BJ (cell line): ENCODE measurements around the gene C7orf25. TPM values are rescaled to one million over a fixed set of nuclear protein-coding genes. Genes with fewer than 3 reads are reported as not detected.

Source experiments
- CTCF ChIA-PET: fragments of 350-600 bp; formaldehyde crosslinking; extraction: SDS; loops from one replicate; lab custom pipeline; 2021; ENCODE audit warnings: antibody characterized with exemption, inconsistent platforms; lab: Yijun Ruan, JAX
- POLR2A ChIA-PET: fragments of 300-600 bp; sonication (Branson Sonifier 250); formaldehyde crosslinking; extraction: SDS; loops from one replicate; lab custom pipeline; 2021; ENCODE audit warnings: antibody characterized with exemption; lab: Charles Lee
- DNase-seq: peaks from one replicate; pipeline ENCODE4 v3.0.0-alpha.2; 2011; ENCODE audit warnings: low read depth
- H3K27me3 ChIP-seq: 2 replicates; pipeline ENCODE4 v1.6.0; 2011; ENCODE audit warnings: low read length; ENCODE audit not compliant: control insufficient read depth, insufficient read depth
- H3K36me3 ChIP-seq: 2 replicates; pipeline ENCODE4 v1.5.1; 2011; ENCODE audit warnings: low read length; ENCODE audit not compliant: control insufficient read depth, insufficient read depth
- H3K4me3 ChIP-seq: 2 replicates; pipeline ENCODE4 v1.5.1; 2011; ENCODE audit warnings: low read depth, mild to moderate bottlenecking, control low read depth, low read length
- polyA plus RNA-seq: library from polyadenylated mRNA; depleted of rRNA; stranded (reverse); fragments of >200 nt; gene quantifications from 2 replicates; pipeline ENCODE4 v1.2.3, GENCODE V29; 2011
- TF ChIP-seq, protein P1 (sequence below): IDR thresholded peaks from 2 replicates; pipeline ENCODE4 v1.5.1; 2011; ENCODE audit warnings: low read depth, mild to moderate bottlenecking, control low read depth, inconsistent platforms, low read length, moderate library complexity; ENCODE audit not compliant: insufficient read depth

Gene C7orf25
- polyA plus RNA-seq, 1 experiment, result 4.8 TPM

DNA sequence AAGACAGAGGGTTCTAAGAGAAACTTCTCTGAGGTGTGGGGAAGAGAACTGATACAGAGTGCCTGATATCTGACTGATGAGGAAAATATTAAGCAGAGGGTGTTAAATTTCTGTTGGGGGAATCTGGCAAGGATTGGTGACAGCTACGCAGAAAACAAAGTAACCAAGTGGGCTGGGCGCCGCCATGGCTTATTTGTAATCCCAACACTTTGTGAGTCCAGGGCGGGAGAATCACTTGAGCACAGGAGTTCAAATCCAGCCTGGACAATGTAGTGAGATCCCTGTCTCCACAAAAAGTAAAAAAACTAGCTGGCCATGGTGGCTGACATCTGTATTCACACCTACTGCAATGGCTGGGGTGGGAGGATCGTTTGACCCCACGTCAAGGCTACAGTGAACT lies 2.1 kb upstream of the C7orf25 start:
- CTCF ChIA-PET, result no interaction called here
- no peak overlapping the region for H3K4me3 ChIP-seq
- DNase-seq, result no peak
- POLR2A ChIA-PET, result no interaction called here
- TF ChIP-seq, protein P1, sequence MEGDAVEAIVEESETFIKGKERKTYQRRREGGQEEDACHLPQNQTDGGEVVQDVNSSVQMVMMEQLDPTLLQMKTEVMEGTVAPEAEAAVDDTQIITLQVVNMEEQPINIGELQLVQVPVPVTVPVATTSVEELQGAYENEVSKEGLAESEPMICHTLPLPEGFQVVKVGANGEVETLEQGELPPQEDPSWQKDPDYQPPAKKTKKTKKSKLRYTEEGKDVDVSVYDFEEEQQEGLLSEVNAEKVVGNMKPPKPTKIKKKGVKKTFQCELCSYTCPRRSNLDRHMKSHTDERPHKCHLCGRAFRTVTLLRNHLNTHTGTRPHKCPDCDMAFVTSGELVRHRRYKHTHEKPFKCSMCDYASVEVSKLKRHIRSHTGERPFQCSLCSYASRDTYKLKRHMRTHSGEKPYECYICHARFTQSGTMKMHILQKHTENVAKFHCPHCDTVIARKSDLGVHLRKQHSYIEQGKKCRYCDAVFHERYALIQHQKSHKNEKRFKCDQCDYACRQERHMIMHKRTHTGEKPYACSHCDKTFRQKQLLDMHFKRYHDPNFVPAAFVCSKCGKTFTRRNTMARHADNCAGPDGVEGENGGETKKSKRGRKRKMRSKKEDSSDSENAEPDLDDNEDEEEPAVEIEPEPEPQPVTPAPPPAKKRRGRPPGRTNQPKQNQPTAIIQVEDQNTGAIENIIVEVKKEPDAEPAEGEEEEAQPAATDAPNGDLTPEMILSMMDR, result no peak
- H3K36me3 ChIP-seq, result peaks cover 2% of the 10 kb centered on the region
- H3K27me3 ChIP-seq, result no peaks in the 10 kb centered on the region

DNA sequence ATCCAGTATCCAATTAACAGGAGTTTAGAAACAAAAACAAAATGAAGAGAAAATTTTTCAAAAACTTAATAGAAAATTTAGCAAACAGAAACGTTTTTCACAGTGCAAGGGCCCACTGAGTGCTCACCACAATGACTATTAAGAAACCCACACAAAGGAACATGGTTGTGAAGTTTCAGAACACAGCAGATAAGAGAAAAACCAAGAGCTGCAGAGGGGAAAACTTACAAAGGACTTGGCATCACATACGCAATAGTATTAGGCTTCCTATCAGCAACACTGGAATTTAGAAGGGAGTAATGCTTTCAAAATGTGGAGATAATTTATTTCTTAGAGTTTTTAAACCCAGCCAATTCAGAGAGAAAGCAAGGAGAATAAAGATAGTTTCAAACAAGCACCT lies 1.7 kb upstream of the C7orf25 start:
- DNase-seq, result no peak

DNA sequence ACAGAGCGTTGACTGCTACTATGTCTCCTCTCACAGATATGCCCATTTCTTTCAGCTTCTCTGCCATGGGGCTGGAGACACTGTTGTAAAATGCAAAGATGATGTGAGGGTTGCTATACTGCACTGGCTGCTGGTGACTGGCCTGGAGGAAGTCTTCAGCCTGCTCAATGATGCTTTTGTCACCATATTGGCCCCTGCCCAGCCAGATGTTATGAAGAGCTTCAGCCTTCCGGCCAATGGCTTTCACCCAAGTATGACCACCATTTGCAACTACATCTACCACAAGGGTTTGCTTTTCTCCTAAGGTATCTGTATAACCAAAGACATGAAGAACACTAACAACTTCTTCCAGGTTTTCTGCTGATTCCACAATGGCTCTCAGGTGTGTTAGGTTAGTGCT lies 1.6 kb downstream of the C7orf25 start:
- TF ChIP-seq, protein P1, result no peak
- Histone ChIP-seq H3K4me3 (no peak overlapping the region), H3K36me3 (no peaks in the 10 kb centered on the region), H3K27me3 (no peaks in the 10 kb centered on the region)
- DNase-seq, result no peak
- ChIA-PET CTCF (interaction anchor here (0.9 to 1.4 kb wide), 2 partner anchors 34 to 970 kb away, joined by 3 to 4 read pairs; no protein-coding TSS in a partner anchor), POLR2A (no interaction called here)

More for the DNA sequence above, 1.7 kb upstream of the C7orf25 start:
- POLR2A ChIA-PET, result no interaction called here
- no peaks in the 10 kb centered on the region for H3K27me3 ChIP-seq
- H3K36me3 ChIP-seq, result peaks cover 2% of the 10 kb centered on the region
- CTCF ChIA-PET, result no interaction called here
- TF ChIP-seq, protein P1, result no peak
- H3K4me3 ChIP-seq, result no peak overlapping the region

DNA sequence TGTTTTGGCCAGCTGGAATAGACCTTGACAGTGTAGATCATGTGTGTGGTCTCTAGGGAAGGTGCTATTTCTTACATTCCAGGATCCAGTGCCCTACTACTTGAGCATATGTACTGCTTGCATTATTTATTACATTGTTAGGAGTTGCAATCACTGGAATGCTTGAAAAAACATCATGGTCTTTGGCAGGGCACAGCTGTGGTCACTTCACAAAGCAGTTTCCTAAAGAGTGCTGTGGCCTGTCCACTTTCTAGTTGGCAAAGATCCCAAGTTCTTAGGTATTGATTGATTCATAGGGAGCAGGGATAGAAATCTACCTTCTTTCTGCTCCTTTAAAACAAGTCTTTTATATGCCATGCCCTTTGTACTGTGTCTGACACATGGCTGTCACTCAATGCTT lies 4.6 kb downstream of the C7orf25 start:
- TF ChIP-seq, protein P1, result no peak
- H3K36me3 ChIP-seq, result no peaks in the 10 kb centered on the region
- POLR2A ChIA-PET, result no interaction called here
- H3K4me3 ChIP-seq, result no peak overlapping the region
- CTCF ChIA-PET, result interaction anchor here (0.6 to 1.3 kb wide), 3 partner anchors 20 to 978 kb away, joined by 3 to 4 read pairs (median 3); no protein-coding TSS in a partner anchor
- no peak for DNase-seq
- H3K27me3 ChIP-seq, result peaks cover 2% of the 10 kb centered on the region

DNA sequence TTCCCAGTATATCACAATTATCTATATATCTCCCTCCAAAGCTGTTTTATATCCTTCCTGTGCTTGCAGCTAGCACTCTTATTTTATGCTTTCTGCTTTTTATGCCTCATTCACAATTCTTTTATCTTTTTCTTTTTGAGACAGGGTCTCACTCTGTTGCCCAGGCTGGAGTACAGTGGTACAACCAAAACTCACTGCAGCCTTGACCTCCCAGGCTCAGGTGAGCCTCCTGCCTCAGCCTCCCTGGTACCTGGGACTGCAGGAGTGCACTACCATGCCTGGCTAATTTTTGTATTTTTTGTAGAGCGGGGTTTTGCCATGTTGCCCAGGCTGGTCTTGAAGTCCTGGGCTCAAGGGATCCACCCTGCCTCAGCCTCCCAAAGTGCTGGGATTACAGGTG lies 5.7 kb downstream of the C7orf25 start:
- no peak for DNase-seq
- no peak overlapping the region for H3K4me3 ChIP-seq
- TF ChIP-seq, protein P1, result no peak
- H3K36me3 ChIP-seq, result no peaks in the 10 kb centered on the region
- ChIA-PET POLR2A (no interaction called here), CTCF (interaction anchor here (1.0 kb wide), 1 partner anchor 19 kb away, joined by 3 read pairs; no protein-coding TSS in a partner anchor)
- H3K27me3 ChIP-seq, result peaks cover 2% of the 10 kb centered on the region
